GM12891 (cell line): ENCODE results near the gene KIF6.

Experiments
- DNase-seq: peaks from one replicate; pipeline ENCODE4 v3.0.0; 2011; ENCODE audit warnings: low spot score; ENCODE audit not compliant: insufficient read length
- FAIRE-seq: peaks from 2 replicates; lab custom pipeline; 2011; peaks lifted over from hg19 to GRCh38; lab: Jason Lieb, UNC
- PAX5 ChIP-seq: IDR thresholded peaks from 2 replicates; pipeline ENCODE4 v1.6.1; 2011; ENCODE audit warnings: low read length, moderate library complexity, mild to moderate bottlenecking; ENCODE audit not compliant: insufficient read depth, severe bottlenecking
- POLR2A ChIP-seq: IDR thresholded peaks from 2 replicates; pipeline ENCODE4 v1.6.1; 2011; ENCODE audit warnings: low read depth, low read length, control low read depth
- POLR2AphosphoS5 ChIP-seq: IDR thresholded peaks from 2 replicates; pipeline ENCODE4 v1.6.1; 2011; ENCODE audit warnings: low read depth, low read length, control low read depth
- POU2F2 ChIP-seq: IDR thresholded peaks from 2 replicates; pipeline ENCODE4 v1.6.1; 2011; ENCODE audit warnings: low read depth, mild to moderate bottlenecking, control low read depth, low read length, moderate library complexity
- SPI1 ChIP-seq: IDR thresholded peaks from 2 replicates; pipeline ENCODE4 v1.6.1; 2011; ENCODE audit warnings: low read depth, low read length, control low read depth
- TAF1 ChIP-seq: IDR thresholded peaks from 2 replicates; pipeline ENCODE4 v1.6.1; 2011; ENCODE audit warnings: low read depth, low read length, control low read depth

Gene KIF6

GRCh38 chr6:39370390-39370789 lies 354.8 kb downstream of the KIF6 start:
- TF ChIP-seq POLR2A (no peak), PAX5 (no peak), POLR2AphosphoS5 (no peak), POU2F2 (no peak)
- no peak for FAIRE-seq

GRCh38 chr6:39369987-39370386 lies 355.2 kb downstream of the KIF6 start:
- FAIRE-seq, result no peak
- no peak for DNase-seq
- TF ChIP-seq POU2F2 (no peak), POLR2A (no peak), PAX5 (no peak), POLR2AphosphoS5 (no peak), SPI1 (no peak), TAF1 (no peak)

More at GRCh38 chr6:39370390-39370789, 354.8 kb downstream of the KIF6 start:
- DNase-seq, result no peak

GRCh38 chr6:39367700-39368099 lies 357.5 kb downstream of the KIF6 start:
- no peak for TF ChIP-seq POLR2AphosphoS5
- DNase-seq (no peak), FAIRE-seq (no peak)

- DNase-seq, result no peak
- no peak for FAIRE-seq
- no peak for TF ChIP-seq POU2F2
- no peak for TF ChIP-seq PAX5
- TF ChIP-seq TAF1, result no peak
- TF ChIP-seq SPI1, result no peak
These were observed 358.1 kb downstream of the KIF6 start for GRCh38 chr6:39366931-39367618.

GRCh38 chr6:39365281-39366074 lies 359.7 kb downstream of the KIF6 start:
- DNase-seq, result no peak
- no peak for FAIRE-seq
- TF ChIP-seq SPI1 (no peak), PAX5 (no peak), POU2F2 (no peak), POLR2A (no peak), POLR2AphosphoS5 (no peak), TAF1 (no peak)

GRCh38 chr6:39363280-39363679 lies 361.9 kb downstream of the KIF6 start:
- TF ChIP-seq POLR2AphosphoS5, result no peak
- no peak for TF ChIP-seq TAF1
- TF ChIP-seq POLR2A, result no peak
- no peak for TF ChIP-seq SPI1
- no peak for TF ChIP-seq PAX5
- TF ChIP-seq POU2F2, result no peak
- no peak for DNase-seq
- no peak for FAIRE-seq

GRCh38 chr6:39362487-39362865 lies 362.7 kb downstream of the KIF6 start:
- no peak for TF ChIP-seq POLR2A
- TF ChIP-seq SPI1, result no peak
- TF ChIP-seq PAX5, result no peak
- TF ChIP-seq POU2F2, result no peak
- TF ChIP-seq TAF1, result no peak
- TF ChIP-seq POLR2AphosphoS5, result no peak
- no peak for FAIRE-seq
- no peak for DNase-seq

GRCh38 chr6:39361657-39362486 lies 363.3 kb downstream of the KIF6 start:
- DNase-seq, result peak; percentile 75
- TF ChIP-seq TAF1, result no peak
- no peak for TF ChIP-seq PAX5
- peak; percentile 48; the same call in 1 of the 2 replicates for TF ChIP-seq SPI1
- FAIRE-seq, result peak; percentile 85

GRCh38 chr6:39360378-39360777 lies 364.8 kb downstream of the KIF6 start:
- no peak for DNase-seq
- TF ChIP-seq SPI1 (no peak), POLR2AphosphoS5 (no peak), PAX5 (no peak)
- FAIRE-seq, result no peak
